CD4-positive, alpha-beta T cell treated with Interleukin-1 beta for 1 hour (primary cell): Measurements from ENCODE around the gene SUPT20HL1.
"Not testable (repeated sequence)": the region's sequence is repeated elsewhere in the genome, so short reads cannot be mapped to it uniquely, and the experiment has no call there.

Experiments used
- DNase-seq, 2 donors: peaks; one replicate each; pipeline ENCODE4 v3.0.0-alpha.2; 2020 to 2022

SUPT20HL1 gene

DNA sequence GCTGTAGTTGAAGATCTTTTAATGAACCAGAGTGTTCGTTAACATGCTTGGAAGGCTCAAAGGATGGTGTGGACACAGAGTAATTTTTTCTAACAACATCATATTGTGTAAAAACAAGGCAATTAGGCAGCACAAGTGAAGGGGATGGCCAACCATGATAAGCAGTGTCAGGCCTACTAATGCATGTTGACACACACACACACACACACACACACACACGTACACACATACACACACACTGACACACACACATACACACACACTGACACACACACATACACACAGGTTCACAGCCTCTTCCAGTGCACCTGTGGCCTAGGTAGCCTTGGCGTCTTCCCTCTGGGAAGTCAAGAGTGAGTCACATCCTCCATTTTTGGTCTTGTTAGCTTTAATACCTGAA is at the start of gene SUPT20HL1:
Gene SUPT20HL1 (plus strand): TSS at position 368 of the 400 bp plus-strand sequence. CDS start 2,122 bp downstream, outside the sequence.
- DNase-seq: no peak

DNA sequence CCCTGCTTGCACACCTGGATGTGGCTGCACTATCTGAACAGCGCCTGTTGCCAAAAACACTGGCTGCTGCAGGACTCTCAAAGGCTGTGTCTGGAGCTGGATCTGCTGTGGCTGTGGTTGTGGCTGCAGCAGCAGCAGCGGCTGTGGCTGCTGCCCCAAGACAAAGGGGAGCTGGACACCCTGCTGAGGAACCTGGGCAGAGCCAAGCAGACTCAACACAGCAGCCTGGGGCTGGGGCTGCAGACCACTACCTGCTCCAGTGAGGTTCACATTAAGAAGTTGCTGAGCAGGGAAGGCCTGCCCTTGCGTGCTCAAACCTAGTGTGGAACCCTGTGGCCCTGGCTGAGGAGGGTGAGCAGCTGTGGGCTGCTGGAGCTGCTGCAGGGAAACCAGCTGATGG is 49.5 kb upstream of the SUPT20HL1 start:
- DNase-seq: not testable (repeated sequence)

DNA sequence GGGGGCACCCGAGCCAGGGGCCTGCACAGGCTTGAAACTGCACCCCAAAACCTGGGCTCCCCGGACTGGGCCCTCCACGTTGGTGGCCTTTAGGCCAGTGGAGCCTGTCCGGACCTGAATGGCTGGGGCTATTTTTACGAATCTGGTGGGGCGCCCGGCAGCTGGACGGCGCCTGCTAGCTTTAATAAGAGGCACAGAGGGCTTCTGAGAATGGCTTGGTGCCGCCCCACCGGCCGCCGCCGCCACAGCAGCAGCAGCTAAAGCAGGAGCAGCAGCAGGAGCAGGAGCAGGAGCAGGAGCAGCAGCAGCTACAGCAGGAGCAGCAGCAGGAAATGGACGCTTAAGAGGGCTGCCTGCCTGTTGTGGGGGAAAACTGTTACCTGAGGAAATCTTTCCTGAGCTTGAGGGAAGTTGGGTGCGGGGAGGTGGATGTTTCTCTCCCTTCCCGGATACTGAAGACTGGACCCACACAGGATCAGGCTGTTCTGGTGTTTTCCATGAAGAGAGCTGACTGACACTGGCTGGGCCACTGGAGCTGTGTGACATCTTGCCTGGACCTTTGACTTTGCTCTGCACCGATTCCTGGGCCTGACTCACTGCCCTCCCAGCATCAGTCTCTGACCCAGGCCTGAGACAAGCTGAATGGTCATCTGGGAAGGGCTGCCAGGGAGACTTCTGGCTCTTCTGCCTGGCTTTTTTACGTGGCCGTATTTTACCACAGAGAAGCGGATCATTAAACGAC is 48.8 kb upstream of the SUPT20HL1 start:
- DNase-seq: not testable (repeated sequence)

DNA sequence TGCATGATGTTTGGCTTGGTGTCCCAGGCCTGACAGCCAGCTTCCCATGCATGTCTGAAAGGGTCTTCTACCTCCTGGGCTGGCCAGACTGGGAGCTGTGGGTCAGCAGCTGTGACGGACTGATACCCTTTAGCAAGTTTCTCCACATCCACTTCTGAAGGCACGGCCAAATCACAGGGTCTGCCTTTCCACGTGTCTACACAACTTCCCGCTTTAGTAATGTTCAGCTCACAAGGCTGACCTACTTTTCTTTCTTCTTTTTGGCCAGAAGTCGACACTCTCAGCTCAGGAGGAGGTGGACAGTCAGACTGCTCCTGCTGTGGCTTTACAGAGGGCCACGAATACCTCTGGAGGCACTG is 48.2 kb upstream of the SUPT20HL1 start:
- not testable (repeated sequence) for DNase-seq

DNA sequence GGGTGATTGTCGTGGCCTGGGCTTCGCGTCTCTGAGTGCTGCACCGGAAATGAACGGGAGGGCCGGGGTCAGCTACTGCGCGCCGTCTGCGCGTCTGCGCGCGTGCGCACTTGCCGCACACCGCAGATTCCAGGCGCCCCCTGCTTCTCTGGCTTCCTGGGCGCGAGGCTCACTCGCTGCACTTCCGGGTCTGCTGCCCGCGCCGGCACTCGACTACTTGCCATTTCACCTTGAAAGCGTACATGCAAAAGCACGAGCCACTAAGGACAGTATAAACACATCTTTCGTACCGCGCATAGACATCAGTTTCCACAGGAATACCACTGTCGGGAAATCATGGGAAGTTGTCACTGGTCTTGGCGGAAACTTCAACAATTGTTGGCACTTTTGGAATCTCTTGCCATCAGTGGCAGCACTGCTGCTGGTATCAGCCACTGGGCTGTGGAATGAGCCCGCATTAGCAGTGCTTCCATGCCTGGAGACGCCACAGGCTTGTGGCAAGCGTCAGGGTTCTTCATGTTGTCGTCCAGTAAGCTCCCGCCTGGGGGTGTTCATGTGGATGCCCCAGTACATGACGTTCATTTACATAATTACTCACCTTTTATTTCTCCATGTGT is 46.3 kb upstream of the SUPT20HL1 start, which contains the start of gene SUPT20HL2:
Gene SUPT20HL2 (minus strand): TSS at position 51 of the 617 bp plus-strand sequence. CDS start 754 bp downstream, outside the sequence.
- DNase-seq: no peak

DNA sequence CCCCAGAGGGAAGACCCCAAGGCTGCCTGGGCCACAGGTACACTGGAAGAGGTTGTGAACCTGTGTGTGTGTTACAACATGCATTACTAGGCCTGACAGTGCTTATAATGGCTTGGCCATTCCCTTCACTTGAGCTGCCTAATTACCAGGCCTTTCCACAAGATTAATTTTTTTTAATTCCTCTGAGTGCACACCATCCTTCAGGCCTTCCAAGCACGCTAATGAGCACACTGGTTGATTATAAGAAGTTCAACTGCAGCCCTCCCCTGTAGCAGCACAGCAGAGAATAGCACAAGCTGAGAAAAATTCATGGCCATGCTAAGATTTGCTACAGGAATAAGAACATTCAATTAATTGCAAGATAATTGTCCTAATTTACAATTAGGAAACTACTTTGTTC is 44.3 kb upstream of the SUPT20HL1 start:
- no peak for DNase-seq

DNA sequence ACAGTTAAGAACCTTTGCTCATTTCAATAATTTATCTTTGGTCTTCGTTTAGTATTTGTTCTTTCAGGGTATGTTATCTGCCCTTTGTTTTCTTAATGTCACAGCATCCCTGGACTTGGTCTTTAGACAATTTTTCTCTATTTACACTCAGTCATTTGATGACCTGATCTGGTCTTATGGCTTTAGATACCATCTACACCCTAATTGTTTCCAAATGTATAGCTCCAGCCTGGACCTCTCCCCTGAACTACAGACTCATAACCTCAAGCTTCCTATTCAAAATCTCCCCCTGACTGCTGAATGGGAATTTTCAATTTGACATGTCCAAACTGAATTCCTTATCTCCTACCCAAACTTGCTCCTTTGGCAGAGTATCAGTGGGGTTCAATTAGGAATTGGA is 42.9 kb upstream of the SUPT20HL1 start:
- DNase-seq: no peak

DNA sequence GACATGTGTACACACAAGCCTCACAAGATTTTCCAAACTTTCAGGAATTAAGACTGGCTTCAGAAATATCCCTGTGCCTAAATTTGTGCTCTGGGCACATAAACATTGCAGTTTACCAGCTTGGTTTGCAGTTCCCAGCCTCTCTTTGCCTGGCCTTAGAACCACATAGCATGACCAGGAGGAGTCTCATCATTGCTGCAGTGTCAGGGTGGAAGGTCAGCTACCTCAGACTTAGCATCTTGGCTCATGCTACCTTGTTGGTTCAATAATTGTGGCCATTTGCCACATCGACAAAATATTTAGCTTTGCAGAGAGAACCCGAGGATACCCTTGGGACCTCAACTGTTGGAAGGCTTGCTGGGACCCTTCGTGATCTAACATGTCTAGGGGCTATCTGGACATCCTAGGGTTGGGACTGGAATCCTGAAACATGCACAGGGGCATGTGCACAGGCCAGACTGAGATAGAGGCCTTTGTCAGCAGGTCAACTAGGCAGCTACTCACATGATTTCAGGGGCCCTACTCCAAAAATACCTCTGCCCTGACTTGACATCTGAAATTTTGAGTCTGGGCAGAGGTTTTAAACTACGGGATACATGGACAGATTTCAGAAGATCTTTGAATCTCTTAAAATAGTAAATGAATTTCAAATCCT is 38.6 kb upstream of the SUPT20HL1 start:
- DNase-seq: no peak

DNA sequence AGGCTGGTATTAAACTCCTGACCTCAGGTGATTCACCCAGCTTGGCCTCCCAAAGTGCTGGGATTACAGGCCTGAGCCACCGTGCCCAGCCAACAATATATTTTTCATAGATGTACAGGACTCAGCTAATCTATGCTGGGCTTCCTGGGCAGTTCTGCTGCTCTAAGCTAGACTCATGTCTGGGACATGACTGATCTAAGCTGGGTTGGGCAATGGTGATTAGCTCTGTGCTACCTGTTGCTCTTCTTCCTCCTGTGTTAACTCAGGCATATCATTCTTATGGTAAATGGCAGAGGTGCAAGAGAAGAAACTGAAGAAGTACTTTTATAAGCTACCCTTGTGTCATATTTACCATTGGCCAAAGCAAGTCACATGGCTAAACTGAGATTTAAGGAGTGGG is 35.2 kb upstream of the SUPT20HL1 start:
- no peak for DNase-seq

DNA sequence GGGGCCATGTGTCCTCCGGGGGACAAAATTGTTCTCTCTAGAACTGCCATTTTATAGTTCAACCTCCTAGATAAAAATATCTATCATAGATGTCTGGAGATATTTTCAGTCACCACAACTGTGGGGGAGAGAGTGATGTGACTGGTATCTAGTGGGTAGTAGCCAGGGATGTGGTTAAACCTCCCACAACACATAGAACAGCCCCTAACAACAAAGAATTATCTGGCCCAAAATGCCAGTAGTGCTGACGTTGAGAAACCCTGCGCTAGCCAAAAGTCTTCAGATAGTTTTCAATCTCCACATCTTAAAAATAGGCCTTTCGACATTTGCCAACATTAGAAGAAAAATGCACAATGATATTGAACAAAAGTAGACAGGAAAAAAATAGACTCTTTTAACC is 27.6 kb upstream of the SUPT20HL1 start:
- DNase-seq: no peak

DNA sequence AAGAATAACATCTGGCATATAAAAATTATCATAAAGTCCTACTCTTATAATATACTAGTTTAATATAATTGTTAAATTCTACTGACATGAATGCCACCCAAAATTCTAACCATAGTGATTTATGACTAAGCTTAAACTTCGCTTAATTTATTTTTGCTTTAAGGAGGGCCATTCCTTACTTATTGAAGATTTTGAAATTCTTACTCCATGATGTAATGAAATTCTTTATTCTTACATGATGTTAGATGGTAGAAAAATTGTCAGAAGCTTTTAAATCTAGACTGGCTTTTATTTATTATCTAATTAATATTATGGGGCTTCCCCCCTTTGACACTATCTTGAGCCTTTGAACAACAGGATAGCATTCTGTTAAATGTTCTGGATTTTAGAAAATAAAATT is 27.1 kb upstream of the SUPT20HL1 start:
- DNase-seq: no peak

DNA sequence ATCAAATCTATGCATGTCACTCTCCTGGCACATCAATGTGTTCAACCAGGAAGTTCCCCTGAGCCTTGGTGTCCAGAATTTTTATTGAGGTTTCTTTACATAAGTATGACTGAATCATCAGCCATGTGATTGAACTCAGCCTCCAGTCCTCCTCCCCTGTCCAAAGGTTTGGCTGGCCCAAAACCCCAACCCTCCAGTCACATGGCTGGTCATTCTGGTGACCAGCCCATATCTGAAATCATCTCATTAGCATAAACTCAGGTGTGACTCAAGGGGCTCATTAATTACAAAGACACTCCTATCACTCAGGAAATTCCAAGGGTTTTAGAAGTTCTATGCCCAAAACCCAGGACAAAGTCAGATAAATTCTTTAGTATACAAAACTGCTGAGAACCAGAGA is 26.0 kb upstream of the SUPT20HL1 start:
- DNase-seq: no peak

DNA sequence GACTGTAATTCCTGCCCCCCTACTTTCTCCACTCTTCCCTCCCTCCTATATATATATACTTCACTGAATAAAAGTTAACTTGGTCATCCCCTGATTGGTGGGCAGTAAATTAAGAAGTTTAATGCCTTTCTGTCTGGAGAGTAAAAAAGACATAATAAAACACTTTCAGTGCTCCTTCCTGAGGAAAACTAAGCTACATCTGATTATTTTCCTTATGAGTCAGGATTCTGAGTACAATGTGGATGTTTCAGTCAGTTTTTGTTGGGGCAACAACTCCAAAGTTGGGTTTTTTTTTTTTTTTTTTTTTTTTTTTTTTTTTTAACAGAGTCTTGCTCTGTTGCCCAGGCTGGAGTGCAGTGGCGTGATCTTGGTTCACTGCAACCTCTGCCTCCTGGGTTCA is 24.6 kb upstream of the SUPT20HL1 start:
- no peak for DNase-seq

DNA sequence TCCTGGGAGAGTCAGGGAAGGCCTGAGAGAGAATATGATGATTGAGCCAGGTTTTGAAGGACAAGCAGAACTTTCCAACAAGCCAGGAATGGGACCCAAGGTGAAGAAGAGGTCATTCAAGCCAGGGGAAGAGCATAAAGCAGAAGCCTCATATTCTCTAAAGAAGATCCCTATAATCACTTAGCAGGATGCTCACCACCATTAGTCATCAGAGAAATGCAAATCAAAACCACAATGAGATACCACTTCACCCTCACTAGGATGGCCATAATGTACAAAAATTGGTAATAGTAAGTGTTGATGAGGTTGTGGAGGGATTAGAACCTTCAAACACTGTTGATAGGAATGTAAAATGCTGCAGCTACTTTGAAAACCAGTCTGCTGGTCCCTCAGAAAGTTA is 20.5 kb upstream of the SUPT20HL1 start:
- no peak for DNase-seq

DNA sequence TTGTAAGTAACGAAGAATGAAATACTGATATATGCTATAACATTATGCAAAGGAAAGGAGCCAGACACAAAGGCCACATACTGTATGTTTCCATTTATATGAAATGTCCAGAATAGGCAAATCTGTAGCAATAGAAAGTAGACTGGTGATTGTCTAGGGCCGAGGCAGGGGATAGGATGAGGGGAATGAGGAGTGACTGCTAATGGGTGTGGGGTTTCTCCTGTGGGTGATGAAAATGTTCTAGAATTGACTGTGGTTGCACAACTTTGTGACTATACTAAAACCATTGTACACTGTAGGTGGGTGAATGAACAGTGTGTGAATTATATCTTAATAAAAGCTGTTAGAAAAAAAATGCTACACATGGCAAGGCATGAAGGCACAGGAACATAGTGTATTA is 19.9 kb upstream of the SUPT20HL1 start:
- no peak for DNase-seq

DNA sequence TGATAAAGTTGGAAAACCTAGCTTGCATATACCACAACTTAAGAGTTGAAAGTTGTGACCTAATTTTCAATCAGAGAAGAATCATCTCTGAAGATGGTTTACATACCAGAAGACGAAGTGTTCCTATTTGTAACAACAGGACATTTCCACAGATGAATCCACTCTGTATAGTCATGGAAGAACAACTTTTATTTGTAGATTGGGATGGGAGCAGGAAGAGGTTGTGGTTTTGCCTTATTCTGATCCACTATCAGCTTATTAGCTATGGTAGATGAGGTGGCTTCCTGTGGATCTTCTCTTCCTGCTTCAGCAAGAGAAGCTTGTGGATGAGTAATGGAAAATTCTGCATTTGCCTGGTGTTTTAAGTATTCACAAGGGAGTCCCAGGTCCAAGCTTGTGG is 18.6 kb upstream of the SUPT20HL1 start:
- DNase-seq: no peak

DNA sequence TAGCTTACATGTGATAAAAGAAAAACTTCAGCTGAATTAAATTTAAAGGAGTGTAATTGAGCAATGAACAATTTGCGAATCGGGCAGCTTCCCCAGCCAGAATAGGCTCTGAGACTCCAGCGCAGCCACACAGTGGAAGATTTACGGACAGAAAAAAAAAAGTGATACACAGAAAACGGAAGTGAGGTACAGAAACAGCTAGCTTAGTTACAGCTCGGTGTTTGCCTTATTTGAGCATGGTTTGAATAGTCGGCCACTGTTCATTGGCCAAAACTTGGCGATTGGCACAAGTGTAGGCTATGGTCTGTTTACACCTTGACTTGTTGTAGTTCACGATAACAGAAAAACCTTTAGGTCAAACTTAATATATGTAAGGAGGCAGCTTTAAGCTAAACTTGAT is 16.7 kb upstream of the SUPT20HL1 start:
- DNase-seq: no peak

DNA sequence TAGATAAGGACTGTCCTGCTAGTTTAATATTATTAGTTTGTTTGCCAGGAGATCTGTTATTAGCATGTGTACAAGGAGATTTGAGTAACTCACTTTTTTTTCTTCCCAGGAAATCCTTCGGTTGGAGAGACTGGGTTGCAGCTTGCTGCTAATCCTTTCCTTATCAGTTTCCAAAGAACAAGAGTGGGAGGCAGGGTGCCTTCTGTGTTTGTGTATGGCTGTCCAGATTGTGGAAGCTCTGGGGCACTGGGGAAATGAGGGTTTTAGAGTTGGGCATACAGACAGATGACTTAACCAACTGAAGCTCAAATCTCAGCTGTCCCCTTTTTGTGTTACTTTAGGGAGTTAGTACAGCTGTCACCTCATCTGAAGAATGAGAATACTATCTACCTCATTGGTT is 12.6 kb upstream of the SUPT20HL1 start:
- no peak for DNase-seq

DNA sequence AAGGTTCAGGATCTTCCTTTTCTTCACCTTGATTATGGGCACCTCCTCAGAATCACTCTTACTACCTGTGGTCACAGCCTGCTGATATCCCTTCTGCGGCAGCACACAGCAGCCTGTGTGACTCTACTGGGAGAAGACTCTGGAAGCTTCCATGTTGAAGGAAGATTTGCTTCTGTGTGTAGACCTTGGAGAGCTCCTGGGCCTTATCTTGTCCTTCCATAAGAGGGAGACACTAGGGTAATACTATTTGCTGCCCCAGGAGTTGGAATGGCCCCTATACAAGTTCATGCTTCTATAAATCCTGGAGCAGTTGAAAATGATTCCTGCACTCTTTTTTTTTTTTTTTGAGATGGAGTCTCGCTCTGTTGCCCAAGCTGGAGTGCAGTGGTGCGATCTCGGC is 10.2 kb upstream of the SUPT20HL1 start:
- DNase-seq: no peak

DNA sequence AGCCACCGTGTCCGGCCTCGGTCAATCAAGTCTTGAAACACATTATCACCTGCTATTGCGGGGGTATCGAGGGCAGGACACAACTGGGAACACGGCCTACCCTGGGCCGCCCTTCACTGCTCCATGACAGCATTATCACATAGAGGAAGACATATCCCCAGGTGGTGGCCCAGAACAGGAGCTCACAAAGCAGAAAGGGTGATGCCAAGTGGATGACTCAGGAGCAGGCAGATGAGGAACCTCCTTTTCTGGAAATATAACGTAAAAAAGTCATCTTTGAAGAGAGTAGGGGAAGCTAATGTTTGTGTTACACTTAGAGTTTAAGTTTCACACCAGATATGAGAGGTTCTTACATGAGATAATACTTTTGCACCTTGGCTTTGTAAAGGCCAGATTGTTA is 5.3 kb upstream of the SUPT20HL1 start:
- no peak for DNase-seq

DNA sequence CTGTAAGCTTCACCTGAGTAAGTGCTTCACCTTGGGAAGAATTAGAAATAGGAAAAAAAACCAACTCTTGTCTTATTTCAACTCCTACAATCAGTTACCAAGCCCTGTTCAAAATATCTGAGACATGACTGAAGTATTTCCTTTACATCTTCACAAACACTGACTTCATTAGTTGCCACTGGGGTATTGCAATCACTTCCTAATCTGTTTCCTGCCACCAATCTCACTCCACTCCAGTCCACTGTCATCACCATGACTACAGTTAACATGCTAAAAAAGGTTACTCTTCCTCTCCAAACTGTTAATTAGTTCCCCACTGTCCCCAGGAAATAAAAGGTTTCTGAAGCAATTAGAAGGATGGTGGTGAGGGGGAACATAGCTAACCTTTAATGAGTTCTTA is 3.3 kb upstream of the SUPT20HL1 start:
- no peak for DNase-seq

DNA sequence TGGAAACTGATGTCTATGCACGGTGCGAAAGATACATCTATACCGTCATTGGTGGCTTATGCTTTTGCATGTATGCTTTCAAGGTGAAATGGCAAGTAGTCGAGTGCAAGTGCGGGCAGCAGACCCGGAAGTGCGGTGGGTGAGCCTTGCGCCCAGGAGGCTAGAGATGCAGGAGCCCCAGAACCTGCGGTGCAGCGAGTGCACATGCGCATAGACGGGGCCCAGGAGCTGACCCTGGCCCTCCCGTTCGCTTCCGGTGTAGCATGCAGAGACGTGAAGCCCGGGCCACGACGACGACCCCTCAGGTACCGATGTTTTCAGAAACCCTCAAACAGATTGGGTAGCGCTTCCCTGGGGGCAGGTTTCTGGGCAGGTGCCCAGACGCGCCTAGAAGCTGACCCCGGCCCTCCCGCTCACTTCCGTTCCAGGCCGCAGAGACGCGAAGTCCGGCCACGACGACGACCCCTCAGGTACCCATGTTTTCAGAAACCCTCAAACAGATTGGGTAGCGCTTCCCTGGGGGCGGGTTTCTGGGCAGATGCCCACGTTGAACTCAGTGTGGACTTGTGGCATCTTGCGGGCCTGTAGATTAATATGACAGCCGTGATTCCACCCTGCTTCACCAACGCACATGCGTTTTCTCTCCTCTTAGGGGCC is 1.8 kb downstream of the SUPT20HL1 start:
- DNase-seq: not testable (repeated sequence)

DNA sequence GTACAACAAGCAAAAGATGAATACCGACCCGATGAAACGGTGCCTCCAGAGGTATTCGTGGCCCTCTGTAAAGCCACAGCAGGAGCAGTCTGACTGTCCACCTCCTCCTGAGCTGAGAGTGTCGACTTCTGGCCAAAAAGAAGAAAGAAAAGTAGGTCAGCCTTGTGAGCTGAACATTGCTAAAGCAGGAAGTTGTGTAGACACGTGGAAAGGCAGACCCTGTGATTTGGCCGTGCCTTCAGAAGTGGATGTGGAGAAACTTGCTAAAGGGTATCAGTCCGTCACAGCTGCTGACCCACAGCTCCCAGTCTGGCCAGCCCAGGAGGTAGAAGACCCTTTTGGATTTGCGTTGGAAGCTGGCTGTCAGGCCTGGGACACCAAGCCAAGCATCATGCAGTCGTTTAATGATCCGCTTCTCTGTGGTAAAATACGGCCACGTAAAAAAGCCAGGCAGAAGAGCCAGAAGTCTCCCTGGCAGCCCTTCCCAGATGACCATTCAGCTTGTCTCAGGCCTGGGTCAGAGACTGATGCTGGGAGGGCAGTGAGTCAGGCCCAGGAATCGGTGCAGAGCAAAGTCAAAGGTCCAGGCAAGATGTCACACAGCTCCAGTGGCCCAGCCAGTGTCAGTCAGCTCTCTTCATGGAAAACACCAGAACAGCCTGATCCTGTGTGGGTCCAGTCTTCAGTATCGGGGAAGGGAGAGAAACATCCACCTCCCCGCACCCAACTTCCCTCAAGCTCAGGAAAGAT is 3.2 kb downstream of the SUPT20HL1 start:
- DNase-seq: not testable (repeated sequence)
